CD1c-positive myeloid dendritic cell (primary cell): ENCODE data around the gene VIPR2.
"Not testable (repeated sequence)": the region's sequence is repeated elsewhere in the genome, so short reads cannot be mapped to it uniquely, and the experiment has no call there.

Experiments
- DNase-seq: peaks from one replicate; pipeline ENCODE4 v3.0.0-alpha.2; 2016; ENCODE audit errors: extremely low spot score

VIPR2 gene

GRCh38 chr7:159140170-159140910 is 4.3 kb downstream of the VIPR2 start:
- no peak for DNase-seq

GRCh38 chr7:159139639-159140038 is 5.0 kb downstream of the VIPR2 start:
- DNase-seq: no peak

- DNase-seq: no peak
Observed at GRCh38 chr7:159139202-159139601, 5.5 kb downstream of the VIPR2 start.

- DNase-seq: no peak
Observed at GRCh38 chr7:159138508-159138907, 6.2 kb downstream of the VIPR2 start.

GRCh38 chr7:159137906-159138305 is 6.8 kb downstream of the VIPR2 start:
- no peak for DNase-seq

- DNase-seq: no peak
Observed at GRCh38 chr7:159136846-159137245, 7.8 kb downstream of the VIPR2 start.

- no peak for DNase-seq
Observed at GRCh38 chr7:159136442-159136841, 8.2 kb downstream of the VIPR2 start.

GRCh38 chr7:159136013-159136412 is 8.7 kb downstream of the VIPR2 start:
- no peak for DNase-seq

- DNase-seq: not testable (repeated sequence)
Observed at GRCh38 chr7:159132670-159133443, 11.8 kb downstream of the VIPR2 start.

GRCh38 chr7:159130820-159131219 is 13.8 kb downstream of the VIPR2 start:
- no peak for DNase-seq

- DNase-seq: no peak
Observed at GRCh38 chr7:159130199-159130775, 14.4 kb downstream of the VIPR2 start.

GRCh38 chr7:159128767-159129166 is 15.9 kb downstream of the VIPR2 start:
- DNase-seq: no peak

GRCh38 chr7:159127691-159128642 is 16.7 kb downstream of the VIPR2 start:
- no peak for DNase-seq

- no peak for DNase-seq
Observed at GRCh38 chr7:159126311-159127260, 18.1 kb downstream of the VIPR2 start.

GRCh38 chr7:159125955-159126270 is 18.8 kb downstream of the VIPR2 start:
- no peak for DNase-seq

- no peak for DNase-seq
Observed at GRCh38 chr7:159125104-159125954, 19.3 kb downstream of the VIPR2 start.

GRCh38 chr7:159123793-159124192 is 20.9 kb downstream of the VIPR2 start:
- DNase-seq: not testable (repeated sequence)

GRCh38 chr7:159123294-159123693 is 21.4 kb downstream of the VIPR2 start:
- not testable (repeated sequence) for DNase-seq

- DNase-seq: no peak
Observed at GRCh38 chr7:159122276-159122675, 22.4 kb downstream of the VIPR2 start.

- no peak for DNase-seq
Observed at GRCh38 chr7:159121476-159121875, 23.2 kb downstream of the VIPR2 start.
